ENCODE measurements around the gene OOSP3. TPM values are rescaled to one million over a fixed set of nuclear protein-coding genes. Genes with fewer than 3 reads are reported as not detected.

The OOSP3 gene
- total RNA-seq, 1 experiment from 2014 or later = not detected

DNA sequence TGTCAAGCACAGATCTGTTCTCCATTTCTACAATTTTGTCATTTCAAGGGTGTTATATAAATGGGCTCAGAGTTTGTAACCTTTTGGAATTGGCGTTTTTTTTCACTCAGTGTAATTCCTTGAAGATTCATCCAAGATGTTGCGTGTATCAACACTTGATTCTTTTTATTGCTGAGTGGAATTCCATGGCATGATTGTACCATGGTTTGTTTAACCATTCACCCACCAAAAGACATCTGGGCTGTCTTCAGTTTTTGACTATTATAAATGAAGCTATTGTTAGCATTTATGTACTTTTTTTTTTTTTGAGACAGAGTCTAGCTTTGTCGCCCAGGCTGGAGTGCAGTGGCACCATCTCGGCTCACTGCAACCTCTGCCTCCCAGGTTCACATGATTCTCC is 62.5 kb downstream of the OOSP3 start:
- peaks cover 71% of the 10 kb centered on the region for H3K27me3 ChIP-seq (replicated peaks; ENCODE audit: insufficient read depth, low read depth, low read length, poor library complexity)
- ChIA-PET POLR2A (ENCODE audit: low non-redundant PET) (no interaction called here), CTCF (no interaction called here)
- H3K36me3 ChIP-seq (ENCODE audit: insufficient read depth, low read length, poor library complexity, severe bottlenecking) = no peaks in the 10 kb centered on the region
- no peaks in the 10 kb centered on the region for H3K4me1 ChIP-seq (ENCODE audit: insufficient read depth, low read length, poor library complexity, severe bottlenecking)
- intact Hi-C loops (cut with micrococcal nuclease; ENCODE audit: unreplicated experiment) = no loop called here
- no peaks in the 10 kb centered on the region for H3K9me3 ChIP-seq (ENCODE audit: low read depth, low read length, poor library complexity, severe bottlenecking)
- no peak for DNase-seq (ENCODE audit: low spot score)
- BruUV-seq (replicated peaks) = no TSS peak
- H3K27ac ChIP-seq (ENCODE audit: low read depth, low read length, poor library complexity, severe bottlenecking) = no peak overlapping the region
- H3K4me3 ChIP-seq (ENCODE audit: low read depth, low read length, poor library complexity, severe bottlenecking) = no peak overlapping the region
- TF ChIP-seq EZH2 (IDR thresholded peaks at IDR 0.05; ENCODE audit: borderline replicate concordance, low read depth, low read length, poor library complexity, severe bottlenecking) = no peak
- TF ChIP-seq, protein P1, sequence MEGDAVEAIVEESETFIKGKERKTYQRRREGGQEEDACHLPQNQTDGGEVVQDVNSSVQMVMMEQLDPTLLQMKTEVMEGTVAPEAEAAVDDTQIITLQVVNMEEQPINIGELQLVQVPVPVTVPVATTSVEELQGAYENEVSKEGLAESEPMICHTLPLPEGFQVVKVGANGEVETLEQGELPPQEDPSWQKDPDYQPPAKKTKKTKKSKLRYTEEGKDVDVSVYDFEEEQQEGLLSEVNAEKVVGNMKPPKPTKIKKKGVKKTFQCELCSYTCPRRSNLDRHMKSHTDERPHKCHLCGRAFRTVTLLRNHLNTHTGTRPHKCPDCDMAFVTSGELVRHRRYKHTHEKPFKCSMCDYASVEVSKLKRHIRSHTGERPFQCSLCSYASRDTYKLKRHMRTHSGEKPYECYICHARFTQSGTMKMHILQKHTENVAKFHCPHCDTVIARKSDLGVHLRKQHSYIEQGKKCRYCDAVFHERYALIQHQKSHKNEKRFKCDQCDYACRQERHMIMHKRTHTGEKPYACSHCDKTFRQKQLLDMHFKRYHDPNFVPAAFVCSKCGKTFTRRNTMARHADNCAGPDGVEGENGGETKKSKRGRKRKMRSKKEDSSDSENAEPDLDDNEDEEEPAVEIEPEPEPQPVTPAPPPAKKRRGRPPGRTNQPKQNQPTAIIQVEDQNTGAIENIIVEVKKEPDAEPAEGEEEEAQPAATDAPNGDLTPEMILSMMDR (conservative IDR thresholded peaks at IDR 0.05; ENCODE audit: low read depth, low read length) = no peak

DNA sequence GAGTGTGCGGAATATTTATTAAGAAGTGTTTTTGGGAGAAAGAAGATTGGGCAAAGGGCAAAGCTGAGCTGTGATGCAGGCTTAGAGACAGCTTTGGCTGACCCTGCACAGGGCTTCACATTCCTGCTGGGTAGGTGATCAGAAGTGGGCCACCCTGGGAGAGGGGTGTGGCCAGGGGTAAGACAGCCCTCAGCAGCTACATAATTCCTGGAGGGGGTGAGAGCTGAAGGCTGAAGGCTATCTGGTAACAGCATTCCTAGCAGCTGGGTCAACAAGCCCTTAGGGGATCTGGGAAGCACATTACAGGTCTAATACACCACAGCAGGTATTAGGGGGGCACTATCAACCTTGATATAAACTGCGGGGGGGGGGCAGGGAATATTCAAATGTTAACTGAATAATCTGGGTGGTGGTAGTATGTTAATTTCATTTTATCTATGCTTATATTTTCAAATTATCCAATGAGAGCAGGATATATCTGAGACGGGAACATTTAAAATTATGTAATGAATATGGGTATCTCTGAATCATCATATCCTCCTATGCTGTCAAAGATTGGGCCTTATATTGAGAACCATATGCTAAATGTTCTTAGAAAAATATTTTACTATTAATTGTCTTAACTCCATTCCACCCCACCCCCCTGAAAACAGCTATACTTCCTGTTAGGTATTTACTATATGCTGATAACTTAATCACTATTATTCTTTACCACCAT is 65.6 kb downstream of the OOSP3 start:
- H3K27ac ChIP-seq (ENCODE audit: low read depth, low read length, poor library complexity, severe bottlenecking) = no peak overlapping the region
- intact Hi-C loops (cut with micrococcal nuclease; ENCODE audit: unreplicated experiment) = no loop called here
- no peak overlapping the region for H3K4me3 ChIP-seq (ENCODE audit: low read depth, low read length, poor library complexity, severe bottlenecking)
- ChIA-PET POLR2A (ENCODE audit: low non-redundant PET) (no interaction called here), CTCF (no interaction called here)
- H3K9me3 ChIP-seq (ENCODE audit: low read depth, low read length, poor library complexity, severe bottlenecking) = no peaks in the 10 kb centered on the region
- no peaks in the 10 kb centered on the region for H3K4me1 ChIP-seq (ENCODE audit: insufficient read depth, low read length, poor library complexity, severe bottlenecking)
- H3K36me3 ChIP-seq (ENCODE audit: insufficient read depth, low read length, poor library complexity, severe bottlenecking) = no peaks in the 10 kb centered on the region
- TF ChIP-seq, protein P1 (conservative IDR thresholded peaks at IDR 0.05; ENCODE audit: low read depth, low read length) = no peak
- TF ChIP-seq EZH2 (IDR thresholded peaks at IDR 0.05; ENCODE audit: borderline replicate concordance, low read depth, low read length, poor library complexity, severe bottlenecking) = no peak
- no peak for DNase-seq (ENCODE audit: low spot score)
- BruUV-seq (replicated peaks) = no TSS peak
- peaks cover 64% of the 10 kb centered on the region for H3K27me3 ChIP-seq (replicated peaks; ENCODE audit: insufficient read depth, low read depth, low read length, poor library complexity)

DNA sequence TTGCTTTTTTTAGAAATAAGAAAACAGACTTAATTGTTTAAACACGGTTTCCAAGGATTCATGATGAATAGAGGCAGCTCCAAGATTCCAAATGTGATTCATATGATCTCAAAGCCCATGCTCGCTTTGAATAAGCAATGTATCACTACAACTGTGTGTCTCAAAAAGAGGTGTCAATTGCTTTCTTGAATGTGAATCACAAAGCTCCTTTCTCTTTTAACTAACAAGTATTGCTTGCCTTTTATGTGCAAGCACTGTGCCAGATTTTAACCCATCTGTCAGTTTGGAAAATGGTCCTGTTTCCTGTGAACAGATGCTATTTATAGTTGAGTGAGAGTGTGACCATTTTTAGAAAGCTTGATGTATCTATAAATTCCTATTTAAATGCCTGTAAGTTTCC is 66.1 kb downstream of the OOSP3 start:
- H3K9me3 ChIP-seq (ENCODE audit: low read depth, low read length, poor library complexity, severe bottlenecking) = no peaks in the 10 kb centered on the region
- TF ChIP-seq EZH2 (IDR thresholded peaks at IDR 0.05; ENCODE audit: borderline replicate concordance, low read depth, low read length, poor library complexity, severe bottlenecking) = no peak
- TF ChIP-seq, protein P1 (conservative IDR thresholded peaks at IDR 0.05; ENCODE audit: low read depth, low read length) = no peak
- H3K36me3 ChIP-seq (ENCODE audit: insufficient read depth, low read length, poor library complexity, severe bottlenecking) = no peaks in the 10 kb centered on the region
- no peaks in the 10 kb centered on the region for H3K4me1 ChIP-seq (ENCODE audit: insufficient read depth, low read length, poor library complexity, severe bottlenecking)
- no peak for DNase-seq (ENCODE audit: low spot score)
- no peak overlapping the region for H3K4me3 ChIP-seq (ENCODE audit: low read depth, low read length, poor library complexity, severe bottlenecking)
- CTCF ChIA-PET = no interaction called here
- intact Hi-C loops (cut with micrococcal nuclease; ENCODE audit: unreplicated experiment) = no loop called here
- H3K27me3 ChIP-seq (replicated peaks; ENCODE audit: insufficient read depth, low read depth, low read length, poor library complexity) = peaks cover 60% of the 10 kb centered on the region
- POLR2A ChIA-PET (ENCODE audit: low non-redundant PET) = no interaction called here
- no peak overlapping the region for H3K27ac ChIP-seq (ENCODE audit: low read depth, low read length, poor library complexity, severe bottlenecking)
- no TSS peak for BruUV-seq (replicated peaks)

Other genes with a start within 250 kb of the OOSP3 start
- gene PATL1, start 209.7 kb upstream of the OOSP3 start, total RNA-seq (2021) = 65.2 and 78.9 TPM in 2 replicates
- gene OR10V1, start 164.9 kb upstream of the OOSP3 start, total RNA-seq (2021) = not detected in 2 replicates
- gene STX3, start 123.4 kb upstream of the OOSP3 start, total RNA-seq (2021) = 10.1 and 16.0 TPM in 2 replicates
- 53.4 and 57.5 TPM in 2 replicates for gene MRPL16, start 68.0 kb upstream of the OOSP3 start, total RNA-seq (2021)
- not detected in 2 replicates for gene CBLIF, start 33.3 kb upstream of the OOSP3 start, total RNA-seq (2021)
- not detected in 2 replicates for gene TCN1, start 12.3 kb upstream of the OOSP3 start, total RNA-seq (2021)
- gene OOSP1, start 59.6 kb downstream of the OOSP3 start, total RNA-seq (2021) = not detected in 2 replicates
- gene OOSP4A, start 85.3 kb downstream of the OOSP3 start, total RNA-seq (2021) = not detected in 2 replicates
- gene OOSP4B, start 138.4 kb downstream of the OOSP3 start, total RNA-seq (2021) = not detected in 2 replicates
- not detected in 2 replicates for gene OOSP2, start 161.6 kb downstream of the OOSP3 start, total RNA-seq (2021)
- not detected in 2 replicates for gene MS4A3, start 177.9 kb downstream of the OOSP3 start, total RNA-seq (2021)
- not detected in 2 replicates for gene MS4A2, start 209.9 kb downstream of the OOSP3 start, total RNA-seq (2021)

All from A673 (cell line).